ENCODE data around the gene GREB1.

The GREB1 gene

DNA sequence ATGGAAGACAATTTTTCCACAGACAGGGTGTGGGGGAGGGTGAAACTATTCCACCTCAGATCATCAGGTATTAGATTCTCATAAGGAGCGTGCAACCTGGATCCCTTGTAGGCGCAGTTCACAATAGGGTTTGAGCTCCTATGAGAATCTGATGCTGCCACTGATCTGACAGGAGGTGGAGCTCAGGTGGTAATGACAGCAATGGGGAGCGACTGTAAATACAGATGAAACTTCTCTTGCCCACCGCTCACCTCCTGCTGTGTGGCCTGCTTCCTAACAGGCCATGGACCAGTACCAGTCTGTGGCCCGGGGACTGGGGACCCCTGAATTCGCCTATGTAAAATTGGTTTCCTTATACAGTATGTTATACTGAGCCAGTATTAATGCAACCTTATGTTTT lies 40.6 kb upstream of the GREB1 start:
- TF ChIP-seq, protein P1, sequence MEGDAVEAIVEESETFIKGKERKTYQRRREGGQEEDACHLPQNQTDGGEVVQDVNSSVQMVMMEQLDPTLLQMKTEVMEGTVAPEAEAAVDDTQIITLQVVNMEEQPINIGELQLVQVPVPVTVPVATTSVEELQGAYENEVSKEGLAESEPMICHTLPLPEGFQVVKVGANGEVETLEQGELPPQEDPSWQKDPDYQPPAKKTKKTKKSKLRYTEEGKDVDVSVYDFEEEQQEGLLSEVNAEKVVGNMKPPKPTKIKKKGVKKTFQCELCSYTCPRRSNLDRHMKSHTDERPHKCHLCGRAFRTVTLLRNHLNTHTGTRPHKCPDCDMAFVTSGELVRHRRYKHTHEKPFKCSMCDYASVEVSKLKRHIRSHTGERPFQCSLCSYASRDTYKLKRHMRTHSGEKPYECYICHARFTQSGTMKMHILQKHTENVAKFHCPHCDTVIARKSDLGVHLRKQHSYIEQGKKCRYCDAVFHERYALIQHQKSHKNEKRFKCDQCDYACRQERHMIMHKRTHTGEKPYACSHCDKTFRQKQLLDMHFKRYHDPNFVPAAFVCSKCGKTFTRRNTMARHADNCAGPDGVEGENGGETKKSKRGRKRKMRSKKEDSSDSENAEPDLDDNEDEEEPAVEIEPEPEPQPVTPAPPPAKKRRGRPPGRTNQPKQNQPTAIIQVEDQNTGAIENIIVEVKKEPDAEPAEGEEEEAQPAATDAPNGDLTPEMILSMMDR (IDR thresholded peaks at IDR 0.05; ENCODE audit: low read depth, low read length), result no peak
- no peak for DNase-seq (ENCODE audit: extremely low read depth, low read depth)

DNA sequence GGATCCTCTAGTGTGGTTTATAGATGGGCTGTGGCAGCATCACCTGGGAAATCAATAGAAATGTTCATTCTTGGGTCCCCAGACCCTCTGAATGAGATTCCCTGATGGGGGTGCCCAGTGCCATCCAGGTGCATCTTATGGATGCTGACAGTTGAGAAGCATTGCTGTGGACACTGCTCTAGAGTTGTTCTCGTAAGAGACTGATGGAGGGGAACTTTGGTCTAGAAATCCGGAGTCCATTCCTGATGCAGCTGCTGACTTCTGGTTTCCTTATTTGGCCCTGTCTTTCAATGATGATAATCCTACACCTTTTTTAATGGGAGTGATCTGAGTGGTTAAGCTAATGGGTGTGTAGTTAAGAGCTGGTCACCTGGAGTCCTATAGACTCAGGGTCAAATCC lies 39.5 kb upstream of the GREB1 start:
- TF ChIP-seq, protein P1 (IDR thresholded peaks at IDR 0.05; ENCODE audit: low read depth, low read length), result no peak
- DNase-seq (ENCODE audit: extremely low read depth, low read depth), result no peak

GRCh38 chr2:11495844-11496681 lies 37.8 kb upstream of the GREB1 start:
- TF ChIP-seq, protein P1 (IDR thresholded peaks at IDR 0.05; ENCODE audit: low read depth, low read length), result no peak
- DNase-seq (ENCODE audit: extremely low read depth, low read depth), result no peak

GRCh38 chr2:11498543-11499034 lies 35.3 kb upstream of the GREB1 start:
- DNase-seq (ENCODE audit: extremely low read depth, low read depth), result no peak
- TF ChIP-seq, protein P1 (IDR thresholded peaks at IDR 0.05; ENCODE audit: low read depth, low read length), result no peak

DNA sequence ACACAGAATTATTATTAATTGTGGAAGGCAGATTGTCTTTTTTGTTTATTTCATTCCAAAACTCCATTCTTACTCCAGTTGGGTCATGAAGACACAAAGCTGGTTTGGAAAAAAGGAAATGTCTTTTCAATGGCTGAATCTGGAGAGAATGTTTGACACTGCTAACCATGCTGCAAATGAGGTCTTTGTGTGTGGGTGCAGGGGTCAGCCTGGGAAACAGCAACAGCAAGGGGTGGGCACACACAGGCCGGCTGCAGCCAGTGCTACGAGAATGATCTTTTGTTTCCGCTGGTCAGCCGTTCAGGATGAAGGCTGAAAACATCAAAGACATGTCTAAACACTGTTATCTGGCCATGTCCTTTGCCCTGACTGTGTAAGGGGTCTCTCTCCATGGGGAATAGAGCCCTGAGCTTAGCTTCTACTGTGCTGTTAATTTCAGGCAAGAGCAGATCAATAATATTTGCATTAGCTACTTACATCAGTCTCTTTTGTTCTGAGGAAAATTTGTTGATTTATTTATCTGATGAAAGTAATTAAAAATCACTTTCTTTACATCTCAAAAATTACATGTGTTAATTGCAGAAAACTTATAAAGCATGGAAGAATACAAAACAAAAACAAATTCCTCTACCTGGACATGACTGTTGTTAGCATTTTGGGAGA lies 34.6 kb upstream of the GREB1 start:
- TF ChIP-seq, protein P1 (IDR thresholded peaks at IDR 0.05; ENCODE audit: low read depth, low read length), result no peak
- DNase-seq (ENCODE audit: extremely low read depth, low read depth), result no peak

- no peak for DNase-seq (ENCODE audit: extremely low read depth, low read depth)
- TF ChIP-seq, protein P1 (IDR thresholded peaks at IDR 0.05; ENCODE audit: low read depth, low read length), result no peak
Observed at GRCh38 chr2:11500702-11501303, 33.0 kb upstream of the GREB1 start.
